ENCODE results near the gene PSMG3. TPM values are rescaled to one million over a fixed set of nuclear protein-coding genes. Genes with fewer than 3 reads are reported as not detected.

Gene PSMG3
- total RNA-seq, 1 experiment from 2014 or later, result 33.3 TPM

- TF ChIP-seq, protein P1, sequence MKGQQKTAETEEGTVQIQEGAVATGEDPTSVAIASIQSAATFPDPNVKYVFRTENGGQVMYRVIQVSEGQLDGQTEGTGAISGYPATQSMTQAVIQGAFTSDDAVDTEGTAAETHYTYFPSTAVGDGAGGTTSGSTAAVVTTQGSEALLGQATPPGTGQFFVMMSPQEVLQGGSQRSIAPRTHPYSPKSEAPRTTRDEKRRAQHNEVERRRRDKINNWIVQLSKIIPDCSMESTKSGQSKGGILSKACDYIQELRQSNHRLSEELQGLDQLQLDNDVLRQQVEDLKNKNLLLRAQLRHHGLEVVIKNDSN (CRISPR knock-in tag; IDR thresholded peaks at IDR 0.05), result peak; percentile 48; the same call in 1 of the 2 replicates
Observed at GRCh38 chr7:1555813-1556543, 13.9 kb downstream of the PSMG3 start, which contains the start of gene TMEM184A (continued).

- ChIA-PET CTCF (interaction anchor here (0.6 to 2.1 kb wide), 19 partner anchors 10 to 554 kb away, joined by 3 to 27 read pairs (median 4); partner anchors contain the start of gene INTS1), POLR2A (no interaction called here)
- Mint-ChIP-seq H3K36me3 (no peaks in the 10 kb centered on the region), H3K9me3 (no peaks in the 10 kb centered on the region), H3K27ac (no peak overlapping the region; the same call in 1 of the 2 replicates), H3K4me3 (no peak overlapping the region), H3K4me1 (peaks cover 5% of the 10 kb centered on the region), H3K27me3 (ENCODE audit: low read depth) (no peaks in the 10 kb centered on the region)
- ATAC-seq (peak; percentile 29), DNase-seq (ENCODE audit: low spot score) (peak; percentile 44)
- TF ChIP-seq TP53 (CRISPR knock-in tag; IDR thresholded peaks at IDR 0.05) (no peak), ZNF263 (CRISPR knock-in tag; IDR thresholded peaks at IDR 0.05; ENCODE audit: low read depth) (peak; percentile 66; the same call in 1 of the 2 replicates), E2F1 (CRISPR knock-in tag; IDR thresholded peaks at IDR 0.05) (no peak), ZNF219 (CRISPR knock-in tag; IDR thresholded peaks at IDR 0.05; ENCODE audit: borderline replicate concordance) (0 out of 2 replicates have a peak, but pooled peaks have one; percentile 54), MXD4 (CRISPR knock-in tag; IDR thresholded peaks at IDR 0.05; ENCODE audit: borderline replicate concordance) (no peak), ZNF423 (CRISPR knock-in tag; IDR thresholded peaks at IDR 0.05) (peak; percentile 82)
- TF ChIP-seq, protein P2, sequence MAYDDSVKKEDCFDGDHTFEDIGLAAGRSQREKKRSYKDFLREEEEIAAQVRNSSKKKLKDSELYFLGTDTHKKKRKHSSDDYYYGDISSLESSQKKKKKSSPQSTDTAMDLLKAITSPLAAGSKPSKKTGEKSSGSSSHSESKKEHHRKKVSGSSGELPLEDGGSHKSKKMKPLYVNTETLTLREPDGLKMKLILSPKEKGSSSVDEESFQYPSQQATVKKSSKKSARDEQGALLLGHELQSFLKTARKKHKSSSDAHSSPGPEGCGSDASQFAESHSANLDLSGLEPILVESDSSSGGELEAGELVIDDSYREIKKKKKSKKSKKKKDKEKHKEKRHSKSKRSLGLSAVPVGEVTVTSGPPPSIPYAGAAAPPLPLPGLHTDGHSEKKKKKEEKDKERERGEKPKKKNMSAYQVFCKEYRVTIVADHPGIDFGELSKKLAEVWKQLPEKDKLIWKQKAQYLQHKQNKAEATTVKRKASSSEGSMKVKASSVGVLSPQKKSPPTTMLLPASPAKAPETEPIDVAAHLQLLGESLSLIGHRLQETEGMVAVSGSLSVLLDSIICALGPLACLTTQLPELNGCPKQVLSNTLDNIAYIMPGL (CRISPR knock-in tag; IDR thresholded peaks at IDR 0.05), result peak; percentile 25; the same call in 1 of the 2 replicates
Observed at GRCh38 chr7:1555046-1555812, 14.6 kb downstream of the PSMG3 start.

DNA sequence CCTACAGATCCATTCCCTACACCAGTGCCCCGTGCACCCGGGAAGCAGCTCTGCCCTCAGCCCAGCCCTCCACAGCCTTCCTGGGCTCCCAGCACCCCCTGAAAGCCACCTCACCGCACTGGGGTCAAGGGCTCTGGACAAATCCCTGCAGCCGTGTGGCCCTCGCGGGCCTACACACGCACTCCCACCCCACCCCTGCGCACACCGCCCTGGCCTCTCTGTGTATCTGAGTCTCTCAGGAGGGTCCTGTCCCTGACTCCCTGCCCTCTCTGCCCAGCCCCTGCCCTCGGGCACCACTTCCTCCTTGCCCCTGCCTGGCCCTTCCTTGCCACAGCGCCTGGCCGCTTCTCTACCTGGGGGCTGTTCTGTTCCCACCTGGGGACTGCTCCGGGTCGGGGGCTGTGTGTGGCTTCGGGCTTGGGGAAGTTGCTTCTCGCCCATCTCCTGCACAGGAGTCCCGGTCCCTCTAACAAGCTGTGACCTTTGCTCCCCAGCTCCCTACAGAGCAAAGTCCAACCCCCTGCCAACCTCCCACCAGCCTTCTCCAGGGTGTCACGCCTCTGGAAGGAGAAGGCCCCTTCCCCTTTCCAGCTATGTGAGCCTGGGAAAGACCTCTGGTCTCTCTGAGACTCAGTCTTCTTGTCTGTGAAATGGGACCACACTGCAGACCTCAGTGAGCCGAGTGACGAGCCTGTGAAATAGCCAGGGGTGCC is 15.3 kb downstream of the PSMG3 start:
- Mint-ChIP-seq H3K4me1 (peaks cover 5% of the 10 kb centered on the region), H3K9me3 (no peaks in the 10 kb centered on the region), H3K4me3 (no peak overlapping the region), H3K27me3 (ENCODE audit: low read depth) (no peaks in the 10 kb centered on the region), H3K27ac (no peak overlapping the region; the same call in 1 of the 2 replicates), H3K36me3 (no peaks in the 10 kb centered on the region)
- ChIA-PET POLR2A (no interaction called here), CTCF (interaction anchor here (1.0 to 2.1 kb wide), 5 partner anchors 13 to 109 kb away, joined by 3 to 27 read pairs (median 3); partner anchors contain the start of gene INTS1)
- TF ChIP-seq RELA (CRISPR knock-in tag; IDR thresholded peaks at IDR 0.05; ENCODE audit: borderline replicate concordance) (no peak), GTF2I (CRISPR knock-in tag; conservative IDR thresholded peaks at IDR 0.05) (0 out of 2 replicates have a peak, but pooled peaks have one; percentile 34)
- DNase-seq (ENCODE audit: low spot score) (no peak), ATAC-seq (no peak)

- no peaks in the 10 kb centered on the region for H3K36me3 Mint-ChIP-seq
- POLR2A ChIA-PET, result interaction anchor here (0.6 kb wide), 1 partner anchor 527 kb away, joined by 4 read pairs; no protein-coding TSS in a partner anchor
- no peak for DNase-seq (ENCODE audit: low spot score)
- H3K4me3 Mint-ChIP-seq, result no peak overlapping the region
- no peak for ATAC-seq
- no peak overlapping the region; the same call in 1 of the 2 replicates for H3K27ac Mint-ChIP-seq
- TF ChIP-seq PRRX2 (CRISPR knock-in tag; IDR thresholded peaks at IDR 0.05), result no peak
- TF ChIP-seq, protein P3, sequence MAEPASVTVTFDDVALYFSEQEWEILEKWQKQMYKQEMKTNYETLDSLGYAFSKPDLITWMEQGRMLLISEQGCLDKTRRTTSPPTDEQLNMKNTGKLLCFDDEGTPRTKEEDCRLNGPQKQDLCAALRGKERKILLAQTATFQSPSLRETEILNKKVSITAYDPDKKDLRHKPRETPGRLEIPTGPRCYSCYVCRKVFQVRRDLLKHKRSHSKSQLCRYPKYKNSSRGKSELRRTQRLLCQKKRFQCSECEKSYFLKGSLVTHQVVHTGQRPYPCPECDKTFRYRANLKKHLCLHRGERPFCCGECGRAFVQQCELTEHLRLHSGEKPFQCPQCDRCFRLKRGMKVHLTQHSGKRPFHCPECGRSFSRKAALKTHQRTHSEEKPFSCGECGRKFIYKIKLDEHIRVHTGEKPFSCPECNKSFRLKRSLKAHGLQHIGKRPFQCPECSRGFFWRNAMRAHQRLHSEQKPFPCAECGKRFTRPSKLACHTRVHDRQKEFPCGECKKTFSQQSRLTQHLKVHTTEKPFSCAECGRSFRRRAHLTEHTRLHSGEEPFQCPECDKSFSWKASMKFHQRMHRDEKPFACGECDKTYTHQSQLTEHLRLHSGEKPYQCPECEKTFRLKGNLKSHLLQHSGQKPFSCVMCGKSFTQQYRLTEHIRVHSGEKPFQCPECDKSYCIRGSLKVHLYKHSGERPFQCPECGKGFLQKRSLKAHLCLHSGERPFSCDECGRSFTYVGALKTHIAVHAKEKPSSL (CRISPR knock-in tag; conservative IDR thresholded peaks at IDR 0.05), result no peak
- CTCF ChIA-PET, result interaction anchor here (0.8 kb wide), 1 partner anchor 12 kb away, joined by 3 read pairs; no protein-coding TSS in a partner anchor
- peaks cover 5% of the 10 kb centered on the region for H3K4me1 Mint-ChIP-seq
- no peaks in the 10 kb centered on the region for H3K27me3 Mint-ChIP-seq (ENCODE audit: low read depth)
- no peaks in the 10 kb centered on the region for H3K9me3 Mint-ChIP-seq
Observed at GRCh38 chr7:1553512-1554210, 16.2 kb downstream of the PSMG3 start.
